ENCODE results near the gene ASMTL. TPM values are rescaled to one million over a fixed set of nuclear protein-coding genes. Genes with fewer than 3 reads are reported as not detected.
"Not testable (repeated sequence)": the region's sequence is repeated elsewhere in the genome, so short reads cannot be mapped to it uniquely, and the experiment has no call there.

ASMTL gene
- total RNA-seq, 1 donor from 2014 or later = 27.1 TPM

DNA sequence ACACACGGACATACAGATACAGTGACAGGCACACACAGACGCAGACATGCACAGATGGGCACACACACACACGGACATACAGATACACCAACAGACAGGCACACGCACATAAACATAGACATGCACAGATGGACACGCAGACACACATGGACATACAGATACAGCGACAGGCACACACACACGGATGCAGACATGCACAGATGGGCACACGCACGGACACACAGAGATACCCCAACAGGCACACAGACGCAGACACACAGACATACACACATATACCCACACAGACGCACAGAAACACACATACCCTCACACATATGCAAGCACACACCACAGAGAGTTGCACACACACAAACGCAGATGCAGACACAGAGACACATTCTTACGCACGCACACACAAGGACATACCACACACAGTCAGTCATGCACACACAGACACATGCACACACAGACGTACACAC, 36.4 kb downstream of the ASMTL start:
- Histone ChIP-seq H3K27me3 (no peaks in the 10 kb centered on the region), H3K4me3 (no peak overlapping the region), H3K36me3 (peaks cover 41 to 74% of the 10 kb centered on the region in 2 donors), H3K9me3 (peaks cover 0 to 4% of the 10 kb centered on the region in 2 donors), H3K4me1 (no peaks in the 10 kb centered on the region), H3K27ac (no peak overlapping the region)
- intact Hi-C loops (cut with DNase I) = no loop called here
- TF ChIP-seq, protein P1, sequence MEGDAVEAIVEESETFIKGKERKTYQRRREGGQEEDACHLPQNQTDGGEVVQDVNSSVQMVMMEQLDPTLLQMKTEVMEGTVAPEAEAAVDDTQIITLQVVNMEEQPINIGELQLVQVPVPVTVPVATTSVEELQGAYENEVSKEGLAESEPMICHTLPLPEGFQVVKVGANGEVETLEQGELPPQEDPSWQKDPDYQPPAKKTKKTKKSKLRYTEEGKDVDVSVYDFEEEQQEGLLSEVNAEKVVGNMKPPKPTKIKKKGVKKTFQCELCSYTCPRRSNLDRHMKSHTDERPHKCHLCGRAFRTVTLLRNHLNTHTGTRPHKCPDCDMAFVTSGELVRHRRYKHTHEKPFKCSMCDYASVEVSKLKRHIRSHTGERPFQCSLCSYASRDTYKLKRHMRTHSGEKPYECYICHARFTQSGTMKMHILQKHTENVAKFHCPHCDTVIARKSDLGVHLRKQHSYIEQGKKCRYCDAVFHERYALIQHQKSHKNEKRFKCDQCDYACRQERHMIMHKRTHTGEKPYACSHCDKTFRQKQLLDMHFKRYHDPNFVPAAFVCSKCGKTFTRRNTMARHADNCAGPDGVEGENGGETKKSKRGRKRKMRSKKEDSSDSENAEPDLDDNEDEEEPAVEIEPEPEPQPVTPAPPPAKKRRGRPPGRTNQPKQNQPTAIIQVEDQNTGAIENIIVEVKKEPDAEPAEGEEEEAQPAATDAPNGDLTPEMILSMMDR (IDR thresholded peaks at IDR 0.05) = no peak
- no peak for DNase-seq (ENCODE audit: low spot score in 2 of 2)

DNA sequence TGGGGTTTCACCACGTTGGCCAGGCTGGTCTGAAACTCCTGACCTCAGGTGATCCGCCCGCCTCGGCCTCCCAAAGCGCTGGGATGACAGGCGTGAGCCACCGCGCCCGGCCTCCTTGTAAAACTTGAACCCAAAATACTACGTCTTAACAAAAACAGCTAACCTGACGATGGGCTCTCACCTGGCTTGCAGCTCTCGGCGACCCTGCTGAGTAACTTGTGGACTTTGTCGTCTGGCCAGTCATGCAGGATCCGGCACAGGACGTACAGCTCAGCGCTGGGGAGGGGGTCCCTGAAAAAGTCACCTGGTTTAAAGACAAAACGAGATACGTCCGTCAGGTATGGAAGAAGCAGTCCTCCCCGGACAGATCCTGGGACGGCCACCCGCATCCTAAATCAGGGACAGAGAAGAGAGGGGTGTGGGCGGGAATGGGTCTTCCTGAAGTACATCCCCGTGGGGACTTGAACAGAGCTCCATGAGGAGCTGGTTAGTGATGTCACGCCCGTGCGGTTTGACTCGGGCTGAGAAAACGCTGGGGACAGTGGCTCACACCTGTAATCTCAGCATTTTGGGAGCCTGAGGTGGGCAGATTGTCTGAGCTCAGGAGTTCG, 40.1 kb downstream of the ASMTL start:
- peaks cover 21 to 49% of the 10 kb centered on the region in 2 donors for H3K36me3 ChIP-seq
- H3K4me3 ChIP-seq = no peak overlapping the region
- no peaks in the 10 kb centered on the region for H3K9me3 ChIP-seq
- H3K4me1 ChIP-seq = no peaks in the 10 kb centered on the region
- no peaks in the 10 kb centered on the region for H3K27me3 ChIP-seq
- no peak overlapping the region for H3K27ac ChIP-seq
- intact Hi-C loops (cut with DNase I) = no loop called here
- TF ChIP-seq, protein P1 (IDR thresholded peaks at IDR 0.05) = no peak
- no peak for DNase-seq (ENCODE audit: low spot score in 2 of 2)

DNA sequence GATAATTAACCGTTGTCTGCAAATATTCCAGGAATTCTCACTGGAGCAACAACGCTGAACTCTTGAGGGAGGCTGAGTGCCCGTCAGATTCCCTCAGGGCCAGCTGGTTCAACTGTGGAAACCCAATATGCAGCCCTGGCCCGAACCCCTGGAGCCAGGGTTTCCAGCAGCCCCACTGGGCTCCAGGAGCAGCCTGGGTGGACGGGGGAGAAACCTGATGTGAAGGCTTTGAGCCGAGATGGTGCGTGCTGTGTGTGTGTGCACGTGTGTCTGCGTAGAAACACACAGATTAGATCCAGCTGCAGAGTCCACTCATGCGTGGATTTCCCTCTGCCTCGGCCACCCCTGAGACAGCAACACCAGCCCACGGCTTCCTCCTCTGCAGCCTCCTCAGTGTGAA, 41.4 kb downstream of the ASMTL start:
- Histone ChIP-seq H3K4me1 (no peaks in the 10 kb centered on the region), H3K27ac (no peak overlapping the region), H3K27me3 (no peaks in the 10 kb centered on the region), H3K9me3 (no peaks in the 10 kb centered on the region), H3K36me3 (peaks cover 30 to 57% of the 10 kb centered on the region in 2 donors), H3K4me3 (no peak overlapping the region)
- DNase-seq (ENCODE audit: low spot score in 2 of 2) = no peak
- intact Hi-C loops (cut with DNase I) = no loop called here
- TF ChIP-seq, protein P1 (IDR thresholded peaks at IDR 0.05) = no peak

- no peaks in the 10 kb centered on the region for H3K27me3 ChIP-seq
- intact Hi-C loops (cut with DNase I) = no loop called here
- H3K4me3 ChIP-seq = no peak overlapping the region
- H3K9me3 ChIP-seq = no peaks in the 10 kb centered on the region
- no peak overlapping the region for H3K27ac ChIP-seq
- H3K36me3 ChIP-seq = peaks cover 33 to 59% of the 10 kb centered on the region in 2 donors
- TF ChIP-seq, protein P1 (IDR thresholded peaks at IDR 0.05) = no peak
- DNase-seq (ENCODE audit: low spot score in 2 of 2) = no peak
- H3K4me1 ChIP-seq = no peaks in the 10 kb centered on the region
Observed at GRCh38 chrX:1407035-1407434, 45.7 kb downstream of the ASMTL start.

DNA sequence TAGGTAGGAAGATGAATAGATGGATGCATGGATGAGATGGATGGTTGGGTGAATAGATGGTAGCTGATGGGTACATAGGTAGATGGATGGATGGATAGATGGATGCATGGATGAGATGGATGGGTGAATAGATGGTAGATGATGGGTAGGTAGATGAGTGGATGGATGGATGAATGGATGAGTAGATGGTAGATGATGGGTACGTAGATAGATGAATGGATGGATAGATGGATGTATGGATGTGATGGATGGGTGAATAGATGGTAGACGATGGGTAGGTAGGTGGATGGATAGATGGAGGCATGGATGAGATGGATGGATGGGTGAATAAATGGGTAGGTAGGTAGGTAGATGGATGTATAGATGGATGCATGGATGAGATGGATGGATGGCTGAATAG, 46.9 kb downstream of the ASMTL start:
- H3K27ac ChIP-seq; H3K4me1 ChIP-seq; DNase-seq (ENCODE audit: low spot score in 2 of 2); H3K4me3 ChIP-seq; H3K9me3 ChIP-seq; intact Hi-C loops (cut with DNase I); H3K27me3 ChIP-seq: not testable (repeated sequence)
- H3K36me3 ChIP-seq = peaks cover 43 to 58% of the 10 kb centered on the region in 2 donors

GRCh38 chrX:1403867-1404266, 48.8 kb downstream of the ASMTL start:
- intact Hi-C loops (cut with DNase I); H3K4me3 ChIP-seq; H3K9me3 ChIP-seq; DNase-seq (ENCODE audit: low spot score in 2 of 2); H3K4me1 ChIP-seq; H3K27ac ChIP-seq; H3K27me3 ChIP-seq: not testable (repeated sequence)
- H3K36me3 ChIP-seq = peaks cover 43 to 58% of the 10 kb centered on the region in 2 donors

DNA sequence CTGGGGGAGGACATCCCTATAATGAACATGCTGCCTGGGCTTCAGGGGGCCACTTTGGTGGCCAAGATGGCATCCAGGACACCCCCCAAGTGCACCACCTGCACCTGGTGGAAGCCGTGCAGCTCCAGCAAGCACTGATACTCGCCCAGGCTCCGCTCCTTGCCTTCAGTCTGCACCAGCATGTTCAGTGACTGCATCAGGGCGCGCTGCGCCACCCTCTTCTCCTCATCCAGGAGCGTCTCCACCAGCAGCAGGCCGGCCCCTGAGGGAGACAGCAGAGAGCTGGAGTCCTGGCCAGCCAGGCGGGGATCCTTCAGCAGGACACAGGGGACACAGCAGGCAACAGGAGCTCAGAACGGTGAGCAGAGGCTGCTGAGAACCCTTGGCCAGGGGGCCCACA, 49.5 kb downstream of the ASMTL start:
- H3K27ac ChIP-seq = no peak overlapping the region
- H3K27me3 ChIP-seq = no peaks in the 10 kb centered on the region
- DNase-seq (ENCODE audit: low spot score in 2 of 2) = no peak
- intact Hi-C loops (cut with DNase I) = no loop called here
- no peaks in the 10 kb centered on the region for H3K4me1 ChIP-seq
- no peaks in the 10 kb centered on the region for H3K9me3 ChIP-seq
- no peak overlapping the region for H3K4me3 ChIP-seq
- peaks cover 43 to 58% of the 10 kb centered on the region in 2 donors for H3K36me3 ChIP-seq
- TF ChIP-seq, protein P1 (IDR thresholded peaks at IDR 0.05) = no peak

All from ascending aorta (tissue), 2 donors.